OCI-LY1 (cell line): Measurements from ENCODE around the gene PHYHIPL.

Experiments
- CTCF ChIP-seq: fragments of 200-600 bp; sonication (generic), shearing (Covaris generic); IDR thresholded peaks from 2 replicates; pipeline ENCODE4 v1.5.1; 2017; ENCODE audit warnings: mild to moderate bottlenecking, antibody characterized with exemption, low read length, moderate library complexity, mixed read lengths
- EZH2 ChIP-seq: fragments of 200-600 bp; sonication (generic), shearing (Covaris generic); IDR thresholded peaks from 2 replicates; pipeline ENCODE4 v1.8.0; 2017; ENCODE audit warnings: borderline replicate concordance, mixed run types, mild to moderate bottlenecking, antibody characterized with exemption, low read length, moderate library complexity, mixed read lengths

GRCh38 chr10:59287587-59288255 is 111.3 kb downstream of the PHYHIPL start:
- TF ChIP-seq CTCF (no peak), EZH2 (no peak)
